ENCODE results near the gene SMR3A.

SMR3A gene

GRCh38 chr4:70360460-70360859 is at the start of gene SMR3A:
SMR3A (plus strand) TSS chr4:70360760; CDS start chr4:70362116, 1,356 bp downstream.
- DNase-seq: no peak

- DNase-seq: no peak
These were observed 46.8 kb upstream of the SMR3A start for GRCh38 chr4:70313736-70314135.

GRCh38 chr4:70315928-70316327 is 44.6 kb upstream of the SMR3A start:
- DNase-seq: no peak

GRCh38 chr4:70326052-70326451 is 34.5 kb upstream of the SMR3A start:
- no peak for DNase-seq

- DNase-seq: no peak
These were observed 25.9 kb upstream of the SMR3A start, which contains the start of gene CABS1 for GRCh38 chr4:70334681-70335080. CABS1 (plus strand) TSS chr4:70334981; CDS start chr4:70335040, 59 bp downstream.

GRCh38 chr4:70336043-70336442 is 24.5 kb upstream of the SMR3A start:
- no peak for DNase-seq

GRCh38 chr4:70337886-70338420 is 22.6 kb upstream of the SMR3A start:
- DNase-seq: no peak

- no peak for DNase-seq
These were observed 4.4 kb upstream of the SMR3A start for GRCh38 chr4:70356185-70356584.

- no peak for DNase-seq
These were observed 1.4 kb upstream of the SMR3A start for GRCh38 chr4:70359115-70359661.

- no peak for DNase-seq
These were observed 3.4 kb downstream of the SMR3A start for GRCh38 chr4:70364002-70364401.

GRCh38 chr4:70365479-70365878 is 4.9 kb downstream of the SMR3A start:
- no peak for DNase-seq

- DNase-seq: no peak
These were observed 7.3 kb downstream of the SMR3A start for GRCh38 chr4:70367813-70368212.

- no peak for DNase-seq
These were observed 11.4 kb downstream of the SMR3A start for GRCh38 chr4:70371987-70372386.

GRCh38 chr4:70372760-70373159 is 12.2 kb downstream of the SMR3A start:
- DNase-seq: no peak

GRCh38 chr4:70380578-70380977 is 20.0 kb downstream of the SMR3A start:
- no peak for DNase-seq

GRCh38 chr4:70382691-70383181 is 22.2 kb downstream of the SMR3A start, which contains the start of gene SMR3B:
SMR3B (plus strand) TSS chr4:70383131; CDS start chr4:70384511, 1,380 bp downstream.
- no peak for DNase-seq

GRCh38 chr4:70392057-70392776 is 31.7 kb downstream of the SMR3A start:
- no peak for DNase-seq

- no peak for DNase-seq
These were observed 37.0 kb downstream of the SMR3A start, which contains the start of gene OPRPN for GRCh38 chr4:70397580-70397979. OPRPN (plus strand) TSS chr4:70397940; CDS start chr4:70399286, 1,346 bp downstream.

GRCh38 chr4:70399319-70399718 is 38.8 kb downstream of the SMR3A start:
- no peak for DNase-seq

- DNase-seq: no peak
These were observed 42.2 kb downstream of the SMR3A start for GRCh38 chr4:70402762-70403161.

- DNase-seq: no peak
These were observed 45.2 kb downstream of the SMR3A start for GRCh38 chr4:70405765-70406164.
